ENCODE results near the gene REV1.

DNA sequence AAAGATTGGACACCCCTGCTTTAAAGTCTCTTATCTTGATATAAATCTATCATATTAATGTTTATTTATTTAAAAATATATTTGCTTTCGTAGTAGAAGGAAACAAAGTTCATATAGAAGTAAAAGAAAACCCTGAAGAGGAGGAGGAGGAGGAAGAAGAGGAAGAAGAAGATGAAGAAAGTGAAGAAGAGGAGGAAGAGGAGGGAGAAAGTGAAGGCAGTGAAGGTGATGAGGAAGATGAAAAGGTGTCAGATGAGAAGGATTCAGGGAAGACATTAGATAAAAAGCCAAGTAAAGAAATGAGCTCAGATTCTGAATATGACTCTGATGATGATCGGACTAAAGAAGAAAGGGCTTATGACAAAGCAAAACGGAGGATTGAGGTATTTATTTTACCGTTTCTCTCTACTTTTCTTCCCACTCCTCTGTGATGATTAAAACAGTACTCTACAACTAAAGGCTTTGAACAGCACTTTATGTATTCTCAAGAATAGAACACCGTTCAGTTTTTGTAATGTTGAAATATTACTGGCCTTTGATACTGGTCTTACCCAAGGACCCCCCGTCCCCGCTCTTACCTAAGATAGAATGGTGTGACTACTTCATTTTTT is 113.5 kb downstream of the REV1 start:
- TF ChIP-seq, protein P1, sequence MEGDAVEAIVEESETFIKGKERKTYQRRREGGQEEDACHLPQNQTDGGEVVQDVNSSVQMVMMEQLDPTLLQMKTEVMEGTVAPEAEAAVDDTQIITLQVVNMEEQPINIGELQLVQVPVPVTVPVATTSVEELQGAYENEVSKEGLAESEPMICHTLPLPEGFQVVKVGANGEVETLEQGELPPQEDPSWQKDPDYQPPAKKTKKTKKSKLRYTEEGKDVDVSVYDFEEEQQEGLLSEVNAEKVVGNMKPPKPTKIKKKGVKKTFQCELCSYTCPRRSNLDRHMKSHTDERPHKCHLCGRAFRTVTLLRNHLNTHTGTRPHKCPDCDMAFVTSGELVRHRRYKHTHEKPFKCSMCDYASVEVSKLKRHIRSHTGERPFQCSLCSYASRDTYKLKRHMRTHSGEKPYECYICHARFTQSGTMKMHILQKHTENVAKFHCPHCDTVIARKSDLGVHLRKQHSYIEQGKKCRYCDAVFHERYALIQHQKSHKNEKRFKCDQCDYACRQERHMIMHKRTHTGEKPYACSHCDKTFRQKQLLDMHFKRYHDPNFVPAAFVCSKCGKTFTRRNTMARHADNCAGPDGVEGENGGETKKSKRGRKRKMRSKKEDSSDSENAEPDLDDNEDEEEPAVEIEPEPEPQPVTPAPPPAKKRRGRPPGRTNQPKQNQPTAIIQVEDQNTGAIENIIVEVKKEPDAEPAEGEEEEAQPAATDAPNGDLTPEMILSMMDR (IDR thresholded peaks at IDR 0.05): no peak
- TF ChIP-seq POLR2A (IDR thresholded peaks at IDR 0.05): no peak

Data from adrenal gland (tissue), 5 donors.